Retinal pigment epithelial cell (primary cell): Measurements from ENCODE around the gene SPINK4.

ENCODE experiments used
- DNase-seq: peaks from one replicate; pipeline ENCODE4 v3.0.0-alpha.2; 2010; ENCODE audit warnings: low read depth
- H3K4me3 ChIP-seq: 2 replicates; pipeline ENCODE4 v1.5.1; 2011; ENCODE audit warnings: mild to moderate bottlenecking, low read length, control low read depth, moderate library complexity
- TF ChIP-seq, protein P1 (sequence below): conservative IDR thresholded peaks from 2 replicates; pipeline ENCODE4 v1.5.1; 2011; ENCODE audit warnings: low read depth, low read length, control low read depth, inconsistent platforms

The SPINK4 gene

DNA sequence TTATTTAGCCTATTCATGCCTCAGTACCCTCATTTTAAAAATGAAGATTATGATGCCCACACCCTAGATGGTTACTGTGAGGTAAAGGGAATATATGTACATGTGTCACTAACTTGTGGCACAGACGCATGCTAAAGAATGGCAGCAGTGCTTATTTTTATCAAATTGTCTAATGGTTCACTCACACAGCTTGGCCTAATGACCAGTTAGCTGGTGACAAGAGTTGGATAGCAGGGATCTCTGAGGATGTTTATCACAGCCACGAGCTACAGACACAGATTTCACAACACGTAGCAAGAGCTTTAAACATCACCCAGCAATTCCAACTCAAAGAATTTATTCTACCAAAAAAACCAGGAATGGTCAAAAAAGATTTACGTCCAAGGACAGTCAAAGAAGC, 17.3 kb downstream of the SPINK4 start:
- no peak for DNase-seq

DNA sequence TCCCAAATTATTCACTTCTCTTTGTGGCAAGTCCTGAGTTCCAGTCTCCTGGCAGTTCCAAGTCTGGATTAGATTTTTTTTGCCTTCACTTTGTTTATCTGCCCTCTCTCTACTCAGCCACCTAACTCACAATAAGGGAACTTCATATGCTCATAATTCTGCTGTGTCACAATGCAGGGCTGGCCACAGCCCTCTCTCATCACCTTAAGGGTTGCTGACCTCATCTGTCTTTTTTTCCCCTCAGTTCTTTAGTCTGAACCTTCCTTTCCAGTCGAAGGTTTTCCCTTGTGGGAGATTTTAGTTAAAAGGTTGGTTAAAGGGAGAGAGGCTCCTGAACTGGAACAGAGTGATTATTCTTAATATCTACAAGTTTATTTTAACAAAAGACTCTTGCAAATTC, 20.4 kb downstream of the SPINK4 start:
- H3K4me3 ChIP-seq, result no peak overlapping the region
- TF ChIP-seq, protein P1, sequence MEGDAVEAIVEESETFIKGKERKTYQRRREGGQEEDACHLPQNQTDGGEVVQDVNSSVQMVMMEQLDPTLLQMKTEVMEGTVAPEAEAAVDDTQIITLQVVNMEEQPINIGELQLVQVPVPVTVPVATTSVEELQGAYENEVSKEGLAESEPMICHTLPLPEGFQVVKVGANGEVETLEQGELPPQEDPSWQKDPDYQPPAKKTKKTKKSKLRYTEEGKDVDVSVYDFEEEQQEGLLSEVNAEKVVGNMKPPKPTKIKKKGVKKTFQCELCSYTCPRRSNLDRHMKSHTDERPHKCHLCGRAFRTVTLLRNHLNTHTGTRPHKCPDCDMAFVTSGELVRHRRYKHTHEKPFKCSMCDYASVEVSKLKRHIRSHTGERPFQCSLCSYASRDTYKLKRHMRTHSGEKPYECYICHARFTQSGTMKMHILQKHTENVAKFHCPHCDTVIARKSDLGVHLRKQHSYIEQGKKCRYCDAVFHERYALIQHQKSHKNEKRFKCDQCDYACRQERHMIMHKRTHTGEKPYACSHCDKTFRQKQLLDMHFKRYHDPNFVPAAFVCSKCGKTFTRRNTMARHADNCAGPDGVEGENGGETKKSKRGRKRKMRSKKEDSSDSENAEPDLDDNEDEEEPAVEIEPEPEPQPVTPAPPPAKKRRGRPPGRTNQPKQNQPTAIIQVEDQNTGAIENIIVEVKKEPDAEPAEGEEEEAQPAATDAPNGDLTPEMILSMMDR, result no peak
- no peak for DNase-seq

More for the DNA sequence above, 17.3 kb downstream of the SPINK4 start:
- H3K4me3 ChIP-seq, result no peak overlapping the region
- TF ChIP-seq, protein P1, result no peak

DNA sequence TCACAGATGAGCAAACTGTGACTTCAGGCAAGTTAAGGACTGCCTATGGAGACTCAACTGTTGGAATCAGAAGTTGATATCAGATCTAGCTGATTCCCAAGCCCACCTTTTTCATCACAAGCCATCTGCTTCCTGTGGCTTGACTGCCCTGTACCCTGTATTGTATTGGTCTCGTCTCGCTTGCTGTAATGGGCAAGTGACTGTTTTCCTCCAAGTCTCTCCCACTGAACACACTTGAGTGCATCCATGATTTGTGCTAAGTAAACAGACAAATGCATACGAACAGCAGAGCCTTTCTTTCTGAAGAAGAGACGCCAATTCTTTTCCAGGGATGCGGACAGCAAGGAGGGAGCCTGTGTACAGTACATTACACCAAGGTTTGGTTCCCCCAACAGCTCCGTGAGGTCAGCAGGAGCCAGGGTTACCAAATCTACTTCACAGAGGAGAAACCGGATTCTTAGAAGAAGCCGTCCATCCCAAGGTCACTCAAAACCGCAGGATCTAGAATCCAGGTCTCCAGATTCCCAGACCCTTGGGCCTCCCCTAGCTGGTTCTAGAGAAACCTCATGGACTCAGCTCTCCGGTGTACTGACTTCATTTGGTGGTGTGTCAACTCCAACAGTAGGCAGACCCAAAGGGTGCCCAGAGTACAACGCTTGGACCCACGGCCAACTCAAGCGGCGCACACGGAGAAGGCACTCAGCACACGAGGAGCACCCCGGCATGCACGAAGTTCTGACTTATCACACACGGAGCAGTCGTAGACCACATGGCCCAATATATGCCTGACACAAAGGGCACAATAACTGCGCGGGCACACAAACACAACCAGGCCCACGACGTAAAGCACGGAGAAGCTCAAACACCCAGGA, 23.4 kb downstream of the SPINK4 start:
- DNase-seq, result no peak
- TF ChIP-seq, protein P1, result no peak
- H3K4me3 ChIP-seq, result peak overlapping the region; percentile 99

DNA sequence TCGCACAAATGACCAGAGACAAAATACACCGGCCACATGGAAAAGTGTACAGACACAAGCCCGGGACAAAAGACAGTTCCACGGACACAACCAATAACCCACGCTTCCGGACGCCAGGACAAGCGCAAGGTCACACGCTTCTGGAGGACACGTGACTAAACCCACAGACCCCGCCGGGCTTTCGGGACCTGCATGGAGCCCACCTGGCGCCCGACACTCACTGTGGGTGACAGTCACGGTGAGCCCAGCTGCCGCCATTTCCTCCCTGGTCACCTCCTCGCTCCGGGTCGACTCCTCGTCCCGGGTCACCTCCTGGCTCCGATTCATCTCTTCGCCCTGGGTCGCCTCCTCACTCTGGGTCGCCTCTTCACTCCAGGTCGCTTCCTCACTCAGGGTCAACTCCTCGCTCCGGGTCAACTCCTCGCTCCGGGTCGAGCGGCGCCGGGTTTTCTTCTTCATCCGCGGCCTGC, 24.1 kb downstream of the SPINK4 start:
- no peak for DNase-seq
- TF ChIP-seq, protein P1, result no peak

DNA sequence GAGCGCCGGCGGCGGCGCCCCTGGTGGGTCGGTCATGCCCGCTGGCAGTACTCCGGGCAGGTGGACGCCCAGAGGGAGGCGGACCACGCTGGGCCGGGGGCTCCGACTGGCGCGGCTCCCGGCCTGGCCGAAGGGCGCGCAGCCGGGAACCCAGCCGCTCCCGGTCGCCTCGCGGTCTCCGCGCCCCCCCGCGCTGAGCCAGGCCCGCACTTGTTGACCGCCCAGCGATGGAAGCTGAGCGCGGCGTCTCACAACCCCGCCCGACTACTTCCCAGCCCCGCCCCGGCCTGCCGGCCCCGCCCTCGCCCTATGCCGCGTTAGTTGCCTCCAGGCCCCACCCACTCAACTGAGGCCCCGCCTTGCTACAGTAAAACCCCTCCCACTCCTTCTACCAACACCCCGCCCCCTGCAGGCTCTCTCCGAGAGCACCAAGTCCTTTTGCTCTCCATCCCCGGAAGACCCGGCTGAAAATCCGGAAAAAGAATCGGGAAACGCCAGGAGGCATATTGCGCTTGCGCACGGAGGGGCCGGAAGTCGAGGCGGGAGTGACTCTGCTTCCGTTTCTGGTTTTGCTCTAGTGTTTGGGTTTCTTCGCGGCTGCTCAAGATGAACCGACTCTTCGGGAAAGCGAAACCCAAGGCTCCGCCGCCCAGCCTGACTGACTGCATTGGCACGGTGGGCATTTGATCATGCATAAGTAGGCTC, 24.7 kb downstream of the SPINK4 start, which contains the start of the genes BAG1 and CHMP5:
BAG1 (minus strand) TSS at position 236 of the 705 bp plus-strand sequence.
CHMP5 (plus strand) TSS at position 577 of the 705 bp plus-strand sequence; CDS start at position 607, 30 bp downstream.
- H3K4me3 ChIP-seq, result peak within 1 kb of the TSS; percentile 99
- TF ChIP-seq, protein P1, result peak; percentile 38

More for the DNA sequence above, 24.1 kb downstream of the SPINK4 start:
- peak overlapping the region; percentile 99 for H3K4me3 ChIP-seq

DNA sequence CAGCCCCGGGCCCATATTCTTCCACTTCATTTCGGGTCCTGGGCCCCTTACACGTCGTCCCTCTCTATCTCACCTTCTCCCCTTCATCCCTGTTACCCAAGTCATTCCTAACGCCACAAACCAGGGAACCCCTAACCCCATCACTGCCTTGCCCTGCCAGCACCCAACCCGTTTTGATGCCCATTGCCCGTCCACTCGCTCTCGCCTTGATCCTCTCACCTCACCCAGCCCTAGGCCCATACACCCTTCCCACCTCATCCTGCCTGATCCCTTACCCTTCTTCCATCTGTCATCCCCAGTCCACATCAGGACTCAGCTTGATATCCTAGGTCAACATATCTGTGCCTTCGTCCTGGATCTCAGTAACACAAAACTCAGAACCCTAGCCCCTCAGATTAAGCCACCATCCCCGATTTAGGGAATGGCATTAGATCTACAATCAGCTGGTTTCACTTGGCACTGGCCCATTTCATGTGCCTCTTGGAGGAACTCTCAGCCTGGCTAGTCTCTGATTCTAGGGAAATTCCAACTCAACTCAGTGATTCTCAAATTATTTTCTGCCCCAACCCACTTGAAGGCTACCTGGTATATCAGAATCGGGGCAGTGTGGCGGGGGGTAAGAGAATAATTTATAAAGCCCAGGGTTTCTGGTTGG, 25.4 kb downstream of the SPINK4 start:
- H3K4me3 ChIP-seq, result peak overlapping the region; percentile 93
- TF ChIP-seq, protein P1, result no peak
- DNase-seq, result no peak

More for the DNA sequence above, 24.7 kb downstream of the SPINK4 start, which contains the start of the genes BAG1 and CHMP5:
- peak; percentile 96 for DNase-seq
